Esophagus squamous epithelium (tissue), 5 donors: ENCODE results near the gene MEAF6. TPM values are rescaled to one million over a fixed set of nuclear protein-coding genes. Genes with fewer than 3 reads are reported as not detected.
"Not testable (repeated sequence)": the region's sequence is repeated elsewhere in the genome, so short reads cannot be mapped to it uniquely, and the experiment has no call there.

Experiments used
- DNase-seq: peaks from one replicate; lab custom pipeline; 2025; lab: John Stamatoyannopoulos, UW
- H3K27ac ChIP-seq, 4 donors: fragments of 200-600 bp; sonication (generic); one replicate each; pipeline ENCODE4 v1.5.1; 2016 to 2019; ENCODE audit warnings: mild to moderate bottlenecking in 1 of 4
- H3K27me3 ChIP-seq, 4 donors: fragments of 200-600 bp; sonication (generic); 1 replicate in 3 of 4; 2 replicates in 1 of 4; pipeline versions ENCODE4 v1.5.1 to v1.6.0; 2017 to 2021; ENCODE audit warnings: antibody characterized with exemption in 1 of 4
- H3K36me3 ChIP-seq, 3 donors: fragments of 200-600 bp; sonication (generic); one replicate each; pipeline ENCODE4 v1.5.1; 2016 to 2019
- H3K4me1 ChIP-seq, 3 donors: fragments of 200-600 bp; sonication (generic); one replicate each; pipeline ENCODE4 v1.5.1; 2017 to 2019
- H3K4me3 ChIP-seq, 4 donors: fragments of 200-600 bp; sonication (generic); 1 replicate in 3 of 4; 2 replicates in 1 of 4; pipeline ENCODE4 v1.5.1; 2016 to 2019; ENCODE audit warnings: mild to moderate bottlenecking in 2 of 4, moderate library complexity in 1 of 4
- H3K9me3 ChIP-seq, 3 donors: fragments of 200-600 bp; sonication (generic); one replicate each; pipeline ENCODE4 v1.5.1; 2016 to 2019
- CTCF ChIP-seq, 6 experiments: fragments of 450-650 bp in 4 of 6; fragments of 200-600 bp in 2 of 6; sonication (generic) in 2 of 6; IDR thresholded peaks; one replicate each; pipeline ENCODE4 v1.5.1; 2016 to 2019; ENCODE audit warnings: antibody characterized with exemption in 6 of 6, mild to moderate bottlenecking in 4 of 6, moderate library complexity in 4 of 6
- POLR2A ChIP-seq, 4 donors: fragments of 450-650 bp; IDR thresholded peaks; one replicate each; pipeline ENCODE4 v1.6.1; 2017; ENCODE audit warnings: antibody characterized with exemption in 4 of 4, mild to moderate bottlenecking in 4 of 4, moderate library complexity in 3 of 4
- WGBS, 2 donors: methylation state at CpG; one replicate each; pipeline ENCODE4 v1.1.5; 2018; 5-methylcytosine and 5-hydroxymethylcytosine counted together
- intact Hi-C: fragments of 100-400 bp; cut with DNase I; formaldehyde crosslinking; loops from one replicate; pipeline ENCODE4 v1.15.0; 2022
- total RNA-seq, 4 donors: library from RNA; depleted of rRNA; stranded (reverse); fragments of >200 nt; gene quantifications; one replicate each; pipeline ENCODE4 v1.1.0, GENCODE V29; 2016
- donor health status: DM: yes; HTN: yes; CAD: no.

Gene MEAF6
- total RNA-seq, 4 donors from 2014 or later = 45.5 to 67.9 (median 56.5) TPM

GRCh38 chr1:37509181-37509580, 5.4 kb downstream of the MEAF6 start:
- Histone ChIP-seq H3K4me3 (no peak overlapping the region), H3K9me3 (no peaks in the 10 kb centered on the region), H3K27me3 (no peaks in the 10 kb centered on the region), H3K27ac (no peak overlapping the region), H3K4me1 (peaks cover 6 to 28% (median 8%) of the 10 kb centered on the region in 3 donors), H3K36me3 (peaks cover 0 to 87% (median 15%) of the 10 kb centered on the region in 3 donors)
- TF ChIP-seq POLR2A (IDR thresholded peaks at IDR 0.05) = no peak
- TF ChIP-seq CTCF (IDR thresholded peaks at IDR 0.05) = no peak
- no peak for DNase-seq
- intact Hi-C loops = no loop called here
- 81 to 87% methylated on average over 4 of the region's 4 CpGs for WGBS, 2 donors

GRCh38 chr1:37506740-37507139, 7.8 kb downstream of the MEAF6 start:
- no peak for DNase-seq
- WGBS, 2 donors = 86 to 90% methylated on average over 2 of the region's 2 CpGs
- no peak for TF ChIP-seq CTCF (IDR thresholded peaks at IDR 0.05)
- TF ChIP-seq POLR2A (IDR thresholded peaks at IDR 0.05) = no peak
- H3K27ac ChIP-seq = no peak overlapping the region
- no peaks in the 10 kb centered on the region for H3K9me3 ChIP-seq
- intact Hi-C loops = no loop called here
- peaks cover under 1 to 97% (median 12%) of the 10 kb centered on the region in 3 donors for H3K36me3 ChIP-seq
- no peaks in the 10 kb centered on the region for H3K27me3 ChIP-seq
- peaks cover 0 to 3% (median 0%) of the 10 kb centered on the region in 3 donors for H3K4me1 ChIP-seq
- H3K4me3 ChIP-seq = no peak overlapping the region

- 96 to 100% methylated on average over 2 of the region's 2 CpGs for WGBS, 2 donors
- Histone ChIP-seq H3K4me1 (peaks cover 0 to 14% (median 0%) of the 10 kb centered on the region in 3 donors), H3K36me3 (peaks cover 5 to 100% (median 13%) of the 10 kb centered on the region in 3 donors)
- H3K4me3 ChIP-seq, H3K27ac ChIP-seq, DNase-seq, H3K9me3 ChIP-seq, intact Hi-C loops, H3K27me3 ChIP-seq: not testable (repeated sequence)
Measured at GRCh38 chr1:37502791-37503190, 11.8 kb downstream of the MEAF6 start.

GRCh38 chr1:37502104-37502503, 12.5 kb downstream of the MEAF6 start:
- Histone ChIP-seq H3K4me3 (no peak overlapping the region), H3K9me3 (no peaks in the 10 kb centered on the region), H3K4me1 (peaks cover 0 to 18% (median 0%) of the 10 kb centered on the region in 3 donors), H3K27me3 (no peaks in the 10 kb centered on the region), H3K27ac (no peak overlapping the region), H3K36me3 (peaks cover 5 to 100% (median 13%) of the 10 kb centered on the region in 3 donors)
- DNase-seq = no peak
- intact Hi-C loops = no loop called here
- TF ChIP-seq CTCF (IDR thresholded peaks at IDR 0.05) (no peak), POLR2A (IDR thresholded peaks at IDR 0.05) (no peak)

GRCh38 chr1:37501661-37502060, 12.9 kb downstream of the MEAF6 start:
- Histone ChIP-seq H3K27me3 (no peaks in the 10 kb centered on the region), H3K4me1 (peaks cover 0 to 18% (median 0%) of the 10 kb centered on the region in 3 donors), H3K9me3 (no peaks in the 10 kb centered on the region), H3K27ac (no peak overlapping the region), H3K4me3 (no peak overlapping the region), H3K36me3 (peaks cover 5 to 98% (median 13%) of the 10 kb centered on the region in 3 donors)
- intact Hi-C loops = no loop called here
- DNase-seq = no peak
- TF ChIP-seq CTCF (IDR thresholded peaks at IDR 0.05) (no peak), POLR2A (IDR thresholded peaks at IDR 0.05) (no peak)
- WGBS, 2 donors = 91% methylated on average over 5 of the region's 5 CpGs
